Sigmoid colon (tissue), 4 donors: ENCODE data around the gene CEP83.

Experiments
- CTCF ChIP-seq, 4 experiments: fragments of 450-650 bp in 3 of 4; fragments of 200-600 bp in 1 of 4; IDR thresholded peaks; one replicate each; pipeline ENCODE4 v1.5.1; 2016 to 2019; ENCODE audit warnings: antibody characterized with exemption in 4 of 4, mild to moderate bottlenecking in 3 of 4, moderate library complexity in 2 of 4
- EP300 ChIP-seq, 4 donors: sonication (generic); formaldehyde crosslinking; IDR thresholded peaks; one replicate each; pipeline ENCODE4 v1.6.1; 2017; ENCODE audit warnings: antibody characterized with exemption in 4 of 4
- POLR2A ChIP-seq, 2 donors: fragments of 450-650 bp; IDR thresholded peaks; one replicate each; pipeline ENCODE4 v1.6.1; 2016; ENCODE audit warnings: antibody characterized with exemption in 2 of 2, mild to moderate bottlenecking in 2 of 2, moderate library complexity in 2 of 2
- POLR2AphosphoS5 ChIP-seq, 4 donors: sonication (generic); formaldehyde crosslinking; IDR thresholded peaks; one replicate each; pipeline ENCODE4 v1.6.1; 2017; ENCODE audit warnings: antibody characterized with exemption in 4 of 4

- no peak for TF ChIP-seq CTCF (IDR thresholded peaks at IDR 0.05)
- TF ChIP-seq EP300 (IDR thresholded peaks at IDR 0.05) = no peak
- TF ChIP-seq POLR2AphosphoS5 (IDR thresholded peaks at IDR 0.05) = no peak
- no peak for TF ChIP-seq POLR2A (IDR thresholded peaks at IDR 0.05)
Observed at GRCh38 chr12:94280063-94280462, 179.6 kb downstream of the CEP83 start.
